Right lobe of liver (tissue), 4 donors: Measurements from ENCODE around the gene FAM118B.

Experiments used
- CTCF ChIP-seq, 4 donors: fragments of 200-600 bp in 3 of 4; fragments of 450-650 bp in 1 of 4; IDR thresholded peaks; one replicate each; pipeline versions ENCODE4 v1.5.1 to v1.8.0; 2016 to 2022; ENCODE audit warnings: antibody characterized with exemption in 4 of 4, mild to moderate bottlenecking in 2 of 4
- POLR2A ChIP-seq: fragments of 450-650 bp; IDR thresholded peaks from one replicate; pipeline ENCODE4 v1.6.1; 2017; ENCODE audit warnings: antibody characterized with exemption, mild to moderate bottlenecking
- donor health status: DM: no; HTN: no; CAD: no.
- donor health status: DM: no; HTN: no; CAD: no.
- donor health status: DM: no; HTN: yes; CAD: no.

- TF ChIP-seq CTCF (IDR thresholded peaks at IDR 0.05) (peak in 1 of 4 donors; percentile 5), POLR2A (no peak)
These were observed 24.7 kb upstream of the FAM118B start for GRCh38 chr11:126186708-126187529.
